Stimulated activated CD8-positive, alpha-beta memory T cell treated with anti-CD3 and anti-CD28 coated beads, Interleukin-4, amount 100 ng/mL, for 1 hour (primary cell): ENCODE results near the gene TAF1C.

Experiments
- DNase-seq, 2 donors: peaks; one replicate each; pipeline ENCODE4 v3.0.0-alpha.2; 2020; ENCODE audit warnings: low read depth in 2 of 2, low spot score in 1 of 2

TAF1C gene

GRCh38 chr16:84184775-84185174, 2.1 kb downstream of the TAF1C start:
- DNase-seq: no peak

GRCh38 chr16:84183911-84184591, 2.8 kb downstream of the TAF1C start:
- DNase-seq: no peak

GRCh38 chr16:84183572-84183875, 3.3 kb downstream of the TAF1C start:
- no peak for DNase-seq

GRCh38 chr16:84182680-84183571, 3.9 kb downstream of the TAF1C start:
- no peak for DNase-seq

- DNase-seq: no peak
Observed at GRCh38 chr16:84182104-84182503, 4.8 kb downstream of the TAF1C start.

- no peak for DNase-seq
Observed at GRCh38 chr16:84181144-84181915, 5.5 kb downstream of the TAF1C start.

GRCh38 chr16:84180519-84181140, 6.2 kb downstream of the TAF1C start:
- DNase-seq: no peak

- no peak for DNase-seq
Observed at GRCh38 chr16:84179612-84180320, 7.1 kb downstream of the TAF1C start.

- DNase-seq: no peak
Observed at GRCh38 chr16:84178892-84179611, 7.8 kb downstream of the TAF1C start.

GRCh38 chr16:84178146-84178765, 8.6 kb downstream of the TAF1C start:
- no peak for DNase-seq

GRCh38 chr16:84177741-84178073, 9.2 kb downstream of the TAF1C start:
- no peak for DNase-seq

GRCh38 chr16:84176192-84177053, 10.4 kb downstream of the TAF1C start:
- DNase-seq: no peak

- DNase-seq: peak in 1 of 2 donors; percentile 39
Observed at GRCh38 chr16:84175350-84176081, 11.3 kb downstream of the TAF1C start.

- no peak for DNase-seq
Observed at GRCh38 chr16:84174396-84174795, 12.5 kb downstream of the TAF1C start.

- DNase-seq: no peak
Observed at GRCh38 chr16:84169765-84170310, 17.0 kb downstream of the TAF1C start.

- no peak for DNase-seq
Observed at GRCh38 chr16:84166796-84167695, 19.8 kb downstream of the TAF1C start.

- DNase-seq: no peak
Observed at GRCh38 chr16:84165746-84166145, 21.1 kb downstream of the TAF1C start.
